ENCODE results near the gene LZTS2.
A peak's percentile ranks its signal among the peaks of the same experiment; 100 is the strongest.

Gene LZTS2

GRCh38 chr10:101000127-101000914, 713 bp downstream of the LZTS2 start:
- no peak for DNase-seq

GRCh38 chr10:101000915-101001658, 1.5 kb downstream of the LZTS2 start:
- no peak for DNase-seq

DNA sequence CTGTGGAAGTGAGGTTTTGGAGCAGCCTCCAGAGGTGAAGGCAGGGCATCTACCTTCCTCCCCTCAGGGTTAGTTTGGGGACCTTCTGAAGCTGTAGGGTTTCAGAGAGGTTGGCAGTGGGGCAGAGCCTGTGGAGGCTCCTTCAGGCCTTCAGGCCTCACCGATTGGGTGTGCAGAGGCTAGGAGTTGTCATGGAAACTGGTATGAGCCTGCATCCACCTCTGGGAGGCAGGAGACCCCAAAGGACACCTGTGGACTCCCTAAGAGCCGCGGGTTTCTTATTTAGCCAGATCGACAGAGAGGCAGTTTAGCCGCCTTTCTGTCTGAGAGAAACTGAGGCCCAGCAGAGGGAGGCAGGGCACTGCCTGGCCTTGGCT, 2.0 kb downstream of the LZTS2 start:
- DNase-seq: no peak

DNA sequence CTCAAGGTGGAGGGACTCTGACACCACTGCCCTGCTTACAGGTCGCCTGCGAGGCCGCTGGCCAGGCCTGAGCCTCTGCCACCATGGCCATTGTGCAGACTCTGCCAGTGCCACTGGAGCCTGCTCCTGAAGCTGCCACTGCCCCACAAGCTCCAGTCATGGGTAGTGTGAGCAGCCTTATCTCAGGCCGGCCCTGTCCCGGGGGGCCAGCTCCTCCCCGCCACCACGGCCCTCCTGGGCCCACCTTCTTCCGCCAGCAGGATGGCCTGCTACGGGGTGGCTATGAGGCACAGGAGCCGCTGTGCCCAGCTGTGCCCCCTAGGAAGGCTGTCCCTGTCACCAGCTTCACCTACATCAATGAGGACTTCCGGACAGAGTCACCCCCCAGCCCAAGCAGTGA, 2.8 kb downstream of the LZTS2 start:
- no peak for DNase-seq

DNA sequence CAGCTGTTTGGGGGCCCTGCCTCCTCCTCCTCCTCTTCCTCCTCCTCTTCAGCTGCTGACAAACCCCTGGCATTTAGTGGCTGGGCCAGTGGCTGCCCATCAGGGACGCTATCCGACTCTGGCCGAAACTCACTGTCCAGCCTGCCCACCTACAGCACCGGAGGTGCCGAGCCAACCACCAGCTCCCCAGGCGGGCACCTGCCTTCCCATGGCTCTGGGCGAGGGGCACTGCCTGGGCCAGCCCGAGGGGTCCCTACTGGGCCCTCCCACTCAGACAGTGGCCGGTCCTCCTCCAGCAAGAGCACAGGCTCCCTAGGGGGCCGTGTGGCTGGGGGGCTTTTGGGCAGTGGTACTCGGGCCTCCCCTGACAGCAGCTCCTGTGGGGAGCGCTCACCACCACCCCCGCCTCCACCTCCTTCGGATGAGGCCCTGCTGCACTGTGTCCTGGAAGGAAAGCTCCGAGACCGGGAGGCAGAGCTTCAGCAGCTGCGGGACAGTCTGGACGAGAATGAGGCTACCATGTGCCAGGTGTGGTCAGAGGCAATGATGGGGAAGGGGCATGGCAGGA, 4.1 kb downstream of the LZTS2 start:
- no peak for DNase-seq

DNA sequence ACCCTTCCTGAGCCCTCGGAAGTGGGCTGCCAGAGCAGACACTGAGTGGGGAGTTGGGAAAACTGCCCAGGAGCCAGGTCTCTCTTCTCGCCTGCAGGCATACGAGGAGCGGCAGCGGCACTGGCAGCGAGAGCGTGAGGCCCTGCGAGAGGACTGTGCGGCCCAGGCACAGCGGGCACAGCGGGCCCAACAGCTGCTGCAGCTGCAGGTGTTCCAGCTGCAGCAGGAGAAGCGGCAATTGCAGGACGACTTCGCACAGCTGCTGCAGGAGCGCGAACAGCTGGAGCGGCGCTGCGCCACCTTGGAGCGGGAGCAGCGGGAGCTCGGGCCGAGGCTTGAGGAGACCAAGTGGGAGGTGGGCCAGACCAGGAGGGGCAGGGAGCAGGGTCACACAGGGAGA, 5.8 kb downstream of the LZTS2 start:
- no peak for DNase-seq

DNA sequence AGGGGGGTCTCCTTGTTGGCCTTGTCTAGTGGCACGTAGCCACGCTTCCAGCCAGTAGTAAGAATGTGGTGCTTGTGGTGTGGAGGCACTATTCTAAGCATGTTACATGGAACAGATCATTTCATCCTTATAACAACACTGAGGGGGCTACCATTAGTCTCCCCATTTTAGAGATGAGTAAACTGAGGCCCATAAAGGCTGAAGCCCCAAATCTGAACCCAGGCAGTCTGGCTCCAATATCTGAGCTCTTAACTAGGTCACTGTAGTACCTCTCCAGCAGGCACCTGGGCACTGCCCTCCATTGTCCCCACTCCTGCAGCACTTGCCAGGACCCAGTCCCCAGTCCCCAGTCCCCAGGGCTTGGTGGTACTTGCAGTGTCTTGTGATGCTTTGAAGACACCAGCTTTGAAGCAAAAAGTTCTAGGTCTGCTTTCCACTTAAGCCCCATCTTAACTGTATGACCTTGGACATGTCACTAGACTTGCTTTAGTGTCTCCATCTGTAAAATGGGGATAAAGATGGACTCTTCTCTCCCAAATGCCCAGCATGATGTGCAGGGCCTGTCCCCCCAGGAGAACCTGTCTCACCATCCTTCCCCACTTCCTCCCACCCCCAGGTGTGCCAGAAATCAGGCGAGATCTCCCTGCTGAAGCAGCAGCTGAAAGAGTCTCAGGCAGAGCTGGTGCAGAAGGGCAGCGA, 6.4 kb downstream of the LZTS2 start:
- DNase-seq: no peak

DNA sequence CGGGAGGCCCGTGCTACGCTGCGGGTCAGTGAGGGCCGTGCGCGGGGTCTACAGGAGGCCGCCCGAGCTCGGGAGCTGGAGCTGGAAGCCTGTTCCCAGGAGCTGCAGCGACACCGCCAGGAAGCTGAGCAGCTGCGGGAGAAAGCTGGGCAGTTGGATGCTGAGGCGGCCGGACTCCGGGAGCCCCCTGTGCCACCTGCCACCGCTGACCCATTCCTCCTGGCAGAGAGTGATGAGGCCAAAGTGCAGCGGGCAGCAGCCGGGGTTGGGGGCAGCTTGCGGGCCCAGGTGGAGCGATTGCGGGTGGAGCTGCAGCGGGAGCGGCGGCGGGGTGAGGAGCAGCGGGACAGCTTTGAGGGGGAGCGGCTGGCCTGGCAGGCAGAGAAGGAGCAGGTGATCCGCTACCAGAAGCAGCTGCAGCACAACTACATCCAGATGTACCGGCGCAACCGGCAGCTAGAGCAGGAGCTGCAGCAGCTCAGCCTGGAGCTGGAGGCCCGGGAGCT, 7.0 kb downstream of the LZTS2 start:
- DNase-seq: no peak

DNA sequence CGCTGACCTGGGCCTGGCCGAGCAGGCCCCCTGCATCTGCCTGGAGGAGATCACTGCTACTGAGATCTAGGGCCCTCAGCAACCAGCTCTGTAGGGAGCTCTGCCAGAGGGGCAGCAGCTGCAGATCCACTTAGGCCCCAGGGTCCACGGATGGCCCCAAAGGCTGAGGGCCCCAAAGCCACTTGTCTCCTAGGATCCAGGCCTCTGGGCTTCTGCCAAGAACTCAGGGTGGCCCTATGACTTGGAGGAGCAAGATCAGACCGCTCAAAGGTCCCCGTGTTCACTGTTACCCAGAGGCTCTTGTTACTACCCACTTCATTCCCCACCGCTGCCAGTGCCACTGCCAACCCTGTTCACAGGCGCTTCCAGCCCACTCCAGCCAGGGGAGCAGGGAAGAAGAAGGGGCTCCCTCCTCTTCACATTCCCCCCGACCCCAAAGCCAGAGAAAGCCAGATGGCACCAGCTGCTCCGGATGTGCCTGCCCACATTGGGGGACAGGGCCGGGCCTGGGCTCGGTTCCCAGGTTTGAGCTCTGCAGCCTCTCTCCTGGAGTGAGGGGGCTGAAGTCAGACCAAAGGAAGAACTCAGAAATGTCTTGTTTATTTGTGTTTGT, 7.6 kb downstream of the LZTS2 start:
- no peak for DNase-seq

DNA sequence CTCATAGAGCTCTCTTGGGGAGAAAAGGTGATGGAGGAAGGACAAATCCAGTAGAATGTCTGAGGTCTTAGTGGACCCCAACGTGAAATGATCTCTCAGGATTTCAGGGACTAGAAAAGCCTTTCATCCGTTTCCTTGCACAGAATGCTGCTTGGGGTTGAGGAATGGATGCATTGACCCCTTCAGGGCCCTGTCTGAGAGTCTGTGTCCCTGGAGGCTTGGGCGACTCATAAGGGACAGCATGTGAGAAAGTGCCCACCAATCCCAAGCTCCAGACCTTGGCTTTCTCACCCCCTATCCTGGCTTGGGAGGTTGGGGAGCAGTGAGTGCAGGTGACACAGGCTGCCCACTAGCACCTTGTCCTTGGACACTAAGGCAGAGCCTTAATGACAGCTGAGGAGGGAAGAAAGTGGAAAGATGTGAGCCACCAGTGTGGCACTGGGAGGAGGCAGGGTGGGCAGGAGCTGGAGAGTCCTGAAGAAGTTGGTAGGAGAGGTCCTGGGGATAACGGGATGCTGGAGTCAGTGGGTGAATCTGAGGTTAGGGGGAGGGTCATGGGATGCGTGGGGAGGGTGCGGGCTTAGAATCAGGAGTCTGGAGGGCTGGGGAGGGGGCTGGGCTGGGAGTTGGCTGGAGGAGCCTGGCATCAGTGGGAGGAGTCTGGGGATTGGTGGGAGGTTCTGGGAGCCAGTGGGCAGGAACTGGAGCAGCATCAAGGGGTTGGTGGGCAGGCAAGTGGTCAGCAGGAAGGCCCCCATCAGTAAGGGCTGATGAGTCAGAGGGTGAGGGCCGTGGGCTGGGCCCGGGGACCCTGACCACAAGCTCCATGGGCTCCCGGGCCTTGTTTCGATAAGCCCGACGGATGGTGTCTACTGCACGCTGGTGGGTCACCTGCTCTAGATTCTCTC, 8.6 kb downstream of the LZTS2 start:
- no peak for DNase-seq

- no peak for DNase-seq
These were observed 9.3 kb downstream of the LZTS2 start for GRCh38 chr10:101008823-101009423.

GRCh38 chr10:101010329-101010728, 10.7 kb downstream of the LZTS2 start:
- no peak for DNase-seq

DNA sequence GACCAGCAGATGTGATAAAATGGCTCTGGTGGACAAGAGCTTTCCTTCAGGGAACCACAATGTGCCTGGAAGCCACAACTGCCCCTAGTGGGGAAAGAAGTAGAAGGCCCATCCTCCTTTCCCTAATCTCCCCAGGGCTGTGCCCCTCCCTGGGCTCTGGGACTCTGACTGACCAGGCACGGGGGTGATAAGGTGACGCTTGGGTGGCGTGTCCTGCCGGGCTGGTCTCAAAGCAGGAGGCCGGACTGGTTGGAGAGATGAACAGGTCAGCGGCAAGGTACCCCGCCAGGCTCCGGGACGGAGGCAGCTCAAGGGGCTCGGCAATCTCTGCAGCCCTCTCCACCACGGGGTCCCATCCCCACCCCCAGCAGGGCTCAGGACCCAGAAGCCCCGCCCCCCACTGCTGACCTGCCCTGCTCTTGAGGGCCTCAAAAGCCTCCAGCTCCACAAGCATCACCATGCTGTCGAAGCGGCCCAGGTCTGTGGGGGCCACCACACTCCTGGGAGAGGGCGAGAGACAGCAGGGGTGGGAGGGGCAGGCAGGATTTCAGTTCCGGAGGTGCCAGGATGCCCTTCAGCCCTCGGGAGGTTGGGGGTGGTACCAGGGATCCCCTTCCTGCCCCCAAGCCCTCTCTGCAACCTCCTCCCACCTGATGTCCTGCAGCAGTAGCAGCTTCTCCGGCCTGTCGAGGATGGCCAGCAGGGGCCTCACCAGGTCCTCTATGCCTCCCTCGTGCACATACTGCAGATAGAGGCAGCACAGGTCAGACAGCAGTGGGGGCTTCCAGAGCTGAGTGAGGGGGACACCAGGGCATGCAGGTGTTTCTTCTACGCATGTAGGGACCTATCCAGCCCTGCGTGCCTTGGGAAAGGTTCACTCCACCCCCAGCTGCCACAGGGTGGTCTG, 12.2 kb downstream of the LZTS2 start:
- DNase-seq: no peak

- DNase-seq: peak; percentile 18
These were observed 13.1 kb downstream of the LZTS2 start for GRCh38 chr10:101012525-101013364.

DNA sequence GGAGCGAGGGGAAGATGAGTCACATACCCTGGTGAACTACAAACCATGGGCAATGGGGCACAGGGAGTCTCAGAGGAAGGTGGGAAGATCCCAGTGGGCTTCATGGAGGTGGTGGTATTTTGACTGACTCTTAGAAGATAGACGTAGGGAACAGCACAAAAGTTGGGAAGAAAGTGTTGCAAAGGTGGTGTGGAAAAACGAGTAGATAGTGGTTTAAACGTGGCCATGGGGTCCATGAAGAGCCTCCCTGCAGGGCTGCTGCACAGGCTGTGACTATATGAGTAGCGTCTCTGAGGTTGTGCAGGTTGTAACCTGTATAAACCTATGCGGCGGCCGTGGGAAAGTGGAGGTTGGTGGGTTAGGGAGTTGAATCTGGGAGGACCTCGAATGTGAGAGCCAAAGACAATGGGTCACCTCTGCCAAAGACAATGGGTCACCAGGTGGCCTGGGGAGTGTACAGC, 13.8 kb downstream of the LZTS2 start:
- DNase-seq: no peak

DNA sequence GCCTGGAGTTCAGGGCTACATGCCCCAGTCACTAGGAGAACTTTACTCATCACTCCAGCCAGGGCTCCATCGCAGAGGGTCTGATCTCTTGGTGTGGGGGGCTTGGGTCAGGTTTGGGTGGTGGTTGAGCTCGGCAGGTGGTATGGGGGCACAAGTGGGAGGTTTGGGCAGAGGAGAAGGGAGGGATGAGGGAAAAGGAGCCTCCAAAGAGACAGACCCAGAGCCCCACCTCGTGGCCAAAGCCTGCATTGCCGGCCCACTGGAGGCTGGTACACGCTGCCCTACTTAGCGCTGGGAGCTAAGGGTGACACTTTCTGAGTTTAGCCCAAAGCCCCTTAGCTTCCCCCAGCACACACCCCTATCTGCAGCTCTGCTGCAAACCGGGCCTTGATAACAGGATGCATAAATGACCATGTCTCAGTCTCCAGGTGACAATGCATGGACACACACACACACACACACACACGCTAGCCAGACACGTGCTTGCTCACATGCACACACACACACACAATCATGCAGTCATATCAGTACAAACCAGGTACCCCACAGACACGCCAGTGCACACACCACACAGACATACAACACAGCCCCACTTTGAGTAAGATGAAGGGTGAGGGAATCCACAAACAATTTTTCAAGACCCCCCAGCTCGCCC, 14.7 kb downstream of the LZTS2 start:
- DNase-seq: no peak

GRCh38 chr10:101014966-101015581, 15.5 kb downstream of the LZTS2 start:
- DNase-seq: no peak

DNA sequence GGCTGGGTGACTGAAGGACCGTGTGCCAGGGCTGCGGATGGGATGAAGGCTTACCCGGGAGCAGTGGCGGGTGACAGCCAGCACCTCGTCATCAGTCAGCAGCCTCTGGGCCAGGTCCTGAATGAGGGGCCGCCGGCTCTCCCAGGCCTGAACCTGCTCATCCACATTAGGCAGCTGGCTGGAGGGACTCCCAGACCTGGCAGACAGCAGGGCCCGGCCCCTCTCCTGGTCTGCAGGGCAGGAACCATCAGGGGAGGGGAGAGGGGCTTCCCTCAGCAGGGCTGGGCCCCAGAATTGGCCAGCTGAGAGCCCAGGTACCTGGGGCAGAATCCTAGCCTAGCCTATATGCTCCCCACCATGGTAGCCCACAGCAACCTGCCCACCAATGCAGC, 16.0 kb downstream of the LZTS2 start:
- DNase-seq: no peak
